HEK293 (cell line): ENCODE measurements around the gene HSPA14.

Experiments used
- EGR2 ChIP-seq: fragments of 450-650 bp; formaldehyde crosslinking; IDR thresholded peaks from 2 replicates; pipeline ENCODE4 v1.5.1; 2016; ENCODE audit warnings: low read depth, missing biosample characterization, missing genetic modification characterization
- FEZF1 ChIP-seq: fragments of 450-650 bp; formaldehyde crosslinking; IDR thresholded peaks from 2 replicates; pipeline ENCODE4 v1.5.1; 2016; ENCODE audit warnings: missing biosample characterization, missing genetic modification characterization
- KLF8 ChIP-seq: fragments of 450-650 bp; formaldehyde crosslinking; IDR thresholded peaks from 2 replicates; pipeline ENCODE4 v1.5.1; 2016; ENCODE audit warnings: missing biosample characterization, missing genetic modification characterization
- MZF1 ChIP-seq: fragments of 450-650 bp; formaldehyde crosslinking; IDR thresholded peaks from 2 replicates; pipeline ENCODE4 v1.5.1; 2017; ENCODE audit warnings: missing biosample characterization, missing genetic modification characterization, borderline replicate concordance
- OVOL3 ChIP-seq: fragments of 450-650 bp; formaldehyde crosslinking; IDR thresholded peaks from 2 replicates; pipeline ENCODE4 v1.5.1; 2016; ENCODE audit warnings: missing biosample characterization, missing genetic modification characterization
- PRDM2 ChIP-seq: fragments of 450-650 bp; formaldehyde crosslinking; IDR thresholded peaks from 2 replicates; pipeline ENCODE4 v1.5.1; 2016; ENCODE audit warnings: missing biosample characterization, missing genetic modification characterization, borderline replicate concordance
- REPIN1 ChIP-seq: fragments of 450-650 bp; formaldehyde crosslinking; IDR thresholded peaks from 2 replicates; pipeline ENCODE4 v1.5.1; 2017; ENCODE audit warnings: missing biosample characterization, missing genetic modification characterization, low read depth
- SCRT2 ChIP-seq: fragments of 450-650 bp; formaldehyde crosslinking; IDR thresholded peaks from 2 replicates; pipeline ENCODE4 v1.5.1; 2016; ENCODE audit warnings: missing biosample characterization, missing genetic modification characterization
- TCF7L2 ChIP-seq: IDR thresholded peaks from 2 replicates; pipeline ENCODE4 v1.6.1; 2011; ENCODE audit warnings: low read depth, mild to moderate bottlenecking, inconsistent platforms, low read length, moderate library complexity, borderline replicate concordance
- ZBTB6 ChIP-seq: fragments of 450-650 bp; formaldehyde crosslinking; IDR thresholded peaks from 2 replicates; pipeline ENCODE4 v1.5.1; 2017; ENCODE audit warnings: missing biosample characterization, missing genetic modification characterization
- ZEB2 ChIP-seq: fragments of 450-650 bp; formaldehyde crosslinking; IDR thresholded peaks from 2 replicates; pipeline ENCODE4 v1.5.1; 2016; ENCODE audit warnings: missing biosample characterization, missing genetic modification characterization
- ZFHX2 ChIP-seq: fragments of 450-650 bp; formaldehyde crosslinking; conservative IDR thresholded peaks from 2 replicates; pipeline ENCODE4 v1.5.1; 2016; ENCODE audit warnings: missing biosample characterization, missing genetic modification characterization
- ZNF16 ChIP-seq: fragments of 450-650 bp; formaldehyde crosslinking; IDR thresholded peaks from 2 replicates; pipeline ENCODE4 v1.5.1; 2016; ENCODE audit warnings: low read depth, missing biosample characterization, missing genetic modification characterization
- ZNF18 ChIP-seq: fragments of 450-650 bp; formaldehyde crosslinking; IDR thresholded peaks from 2 replicates; pipeline ENCODE4 v1.5.1; 2016; ENCODE audit warnings: missing biosample characterization, missing genetic modification characterization
- ZNF223 ChIP-seq: fragments of 450-650 bp; formaldehyde crosslinking; IDR thresholded peaks from 2 replicates; pipeline ENCODE4 v1.5.1; 2016; ENCODE audit warnings: missing biosample characterization, missing genetic modification characterization
- ZNF335 ChIP-seq: fragments of 450-650 bp; formaldehyde crosslinking; conservative IDR thresholded peaks from 2 replicates; pipeline ENCODE4 v1.5.1; 2016; ENCODE audit warnings: missing biosample characterization, missing genetic modification characterization
- ZNF48 ChIP-seq: fragments of 450-650 bp; formaldehyde crosslinking; IDR thresholded peaks from 2 replicates; pipeline ENCODE4 v1.5.1; 2016; ENCODE audit warnings: missing biosample characterization, missing genetic modification characterization
- ZNF501 ChIP-seq: fragments of 450-650 bp; formaldehyde crosslinking; IDR thresholded peaks from 2 replicates; pipeline ENCODE4 v1.5.1; 2016; ENCODE audit warnings: missing biosample characterization, missing genetic modification characterization
- ZNF544 ChIP-seq: fragments of 450-650 bp; formaldehyde crosslinking; IDR thresholded peaks from 2 replicates; pipeline ENCODE4 v1.5.0; 2017; ENCODE audit warnings: missing biosample characterization, missing genetic modification characterization
- ZNF571 ChIP-seq: fragments of 450-650 bp; formaldehyde crosslinking; IDR thresholded peaks from 2 replicates; pipeline ENCODE4 v1.5.0; 2017; ENCODE audit warnings: missing biosample characterization, missing genetic modification characterization
- ZNF660 ChIP-seq: fragments of 450-650 bp; IDR thresholded peaks from 2 replicates; pipeline ENCODE4 v1.5.1; 2018; ENCODE audit warnings: missing biosample characterization, mild to moderate bottlenecking, missing genetic modification characterization
- ZSCAN4 ChIP-seq: fragments of 450-650 bp; formaldehyde crosslinking; IDR thresholded peaks from 2 replicates; pipeline ENCODE4 v1.5.1; 2017; ENCODE audit warnings: missing biosample characterization, missing genetic modification characterization
- ZSCAN5A ChIP-seq: fragments of 450-650 bp; formaldehyde crosslinking; IDR thresholded peaks from 2 replicates; pipeline ENCODE4 v1.5.1; 2016; ENCODE audit warnings: missing biosample characterization, missing genetic modification characterization
- TF ChIP-seq, protein P1 (sequence below): fragments of 450-650 bp; IDR thresholded peaks from 2 replicates; pipeline ENCODE4 v1.5.1; 2018; ENCODE audit warnings: missing biosample characterization, mild to moderate bottlenecking, missing genetic modification characterization
- TF ChIP-seq, protein P2 (sequence below): fragments of 450-650 bp; formaldehyde crosslinking; optimal IDR thresholded peaks from 2 replicates; pipeline ENCODE3; 2016; ENCODE audit warnings: missing biosample characterization, mild to moderate bottlenecking, missing genetic modification characterization

HSPA14 gene

DNA sequence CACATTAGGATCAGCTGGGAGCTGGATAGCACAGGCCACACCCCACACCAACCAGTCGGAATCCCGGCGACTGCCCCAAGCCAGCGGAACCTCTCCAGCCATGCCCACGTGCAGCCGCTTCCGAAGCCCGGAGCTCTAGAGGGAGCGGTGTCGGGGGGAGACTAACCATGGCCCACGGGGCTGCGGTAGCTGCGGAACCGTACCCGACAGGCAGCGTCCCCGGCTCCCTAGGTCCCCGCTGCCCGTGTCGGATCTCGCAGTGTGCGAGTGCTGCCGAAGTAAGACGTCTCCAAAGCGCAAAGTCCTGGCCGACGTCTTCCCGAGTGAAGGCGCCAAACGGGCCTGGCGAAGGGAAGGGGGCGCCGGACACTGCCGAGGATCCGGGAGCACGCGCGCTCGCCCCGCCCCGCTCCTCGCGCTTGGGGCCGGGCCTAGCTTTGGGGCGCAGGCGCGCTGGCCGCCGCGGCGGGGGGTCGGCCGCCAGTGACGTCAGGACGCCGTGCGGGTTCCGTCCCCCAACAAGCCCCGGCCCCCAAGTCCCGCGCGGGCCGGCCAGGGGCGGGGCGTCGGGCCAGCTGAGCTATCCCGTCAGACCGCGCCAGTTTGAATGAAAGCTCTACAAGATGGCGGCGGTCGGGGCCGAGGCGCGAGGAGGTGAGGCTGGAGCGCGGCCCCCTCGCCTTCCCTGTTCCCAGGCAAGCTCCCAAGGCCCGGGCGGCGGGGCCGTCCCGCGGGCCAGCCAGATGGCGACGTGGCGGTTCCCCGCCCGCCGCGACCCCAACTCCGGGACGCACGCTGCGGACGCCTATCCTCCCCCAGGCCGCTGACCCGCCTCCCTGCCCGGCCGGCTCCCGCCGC is 40.4 kb downstream of the HSPA14 start, which contains the start of gene SUV39H2 (continued):
- TF ChIP-seq ZNF18 (tag by site-specific recombination) (no peak), ZNF544 (tag by site-specific recombination) (no peak), ZEB2 (tag by site-specific recombination) (peak; percentile 87; the same call in 1 of the 2 replicates), ZNF223 (tag by site-specific recombination) (peak; percentile 97), ZNF571 (tag by site-specific recombination) (no peak), OVOL3 (peak; percentile 40; the same call in 1 of the 2 replicates), KLF8 (tag by site-specific recombination) (peak; percentile 68; the same call in 1 of the 2 replicates), ZSCAN4 (no peak), ZNF16 (tag by site-specific recombination) (no peak), MZF1 (no peak), FEZF1 (tag by site-specific recombination) (no peak), SCRT2 (peak; percentile 40; the same call in 1 of the 2 replicates), ZNF335 (peak; percentile 94), EGR2 (tag by site-specific recombination) (no peak), ZNF501 (tag by site-specific recombination) (peak; percentile 98; the same call in 1 of the 2 replicates), ZNF48 (tag by site-specific recombination) (no peak), ZSCAN5A (tag by site-specific recombination) (peak; percentile 34), ZFHX2 (tag by site-specific recombination) (no peak), REPIN1 (tag by site-specific recombination) (no peak), ZNF660 (tag by site-specific recombination) (peak; percentile 18), ZBTB6 (tag by site-specific recombination) (no peak), PRDM2 (no peak), TCF7L2 (no peak)
- TF ChIP-seq, protein P1, sequence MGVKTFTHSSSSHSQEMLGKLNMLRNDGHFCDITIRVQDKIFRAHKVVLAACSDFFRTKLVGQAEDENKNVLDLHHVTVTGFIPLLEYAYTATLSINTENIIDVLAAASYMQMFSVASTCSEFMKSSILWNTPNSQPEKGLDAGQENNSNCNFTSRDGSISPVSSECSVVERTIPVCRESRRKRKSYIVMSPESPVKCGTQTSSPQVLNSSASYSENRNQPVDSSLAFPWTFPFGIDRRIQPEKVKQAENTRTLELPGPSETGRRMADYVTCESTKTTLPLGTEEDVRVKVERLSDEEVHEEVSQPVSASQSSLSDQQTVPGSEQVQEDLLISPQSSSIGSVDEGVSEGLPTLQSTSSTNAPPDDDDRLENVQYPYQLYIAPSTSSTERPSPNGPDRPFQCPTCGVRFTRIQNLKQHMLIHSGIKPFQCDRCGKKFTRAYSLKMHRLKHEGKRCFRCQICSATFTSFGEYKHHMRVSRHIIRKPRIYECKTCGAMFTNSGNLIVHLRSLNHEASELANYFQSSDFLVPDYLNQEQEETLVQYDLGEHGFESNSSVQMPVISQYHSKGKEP = no peak
- TF ChIP-seq, protein P2, sequence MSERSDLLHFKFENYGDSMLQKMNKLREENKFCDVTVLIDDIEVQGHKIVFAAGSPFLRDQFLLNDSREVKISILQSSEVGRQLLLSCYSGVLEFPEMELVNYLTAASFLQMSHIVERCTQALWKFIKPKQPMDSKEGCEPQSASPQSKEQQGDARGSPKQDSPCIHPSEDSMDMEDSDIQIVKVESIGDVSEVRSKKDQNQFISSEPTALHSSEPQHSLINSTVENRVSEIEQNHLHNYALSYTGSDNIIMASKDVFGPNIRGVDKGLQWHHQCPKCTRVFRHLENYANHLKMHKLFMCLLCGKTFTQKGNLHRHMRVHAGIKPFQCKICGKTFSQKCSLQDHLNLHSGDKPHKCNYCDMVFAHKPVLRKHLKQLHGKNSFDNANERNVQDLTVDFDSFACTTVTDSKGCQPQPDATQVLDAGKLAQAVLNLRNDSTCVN (tag by site-specific recombination) = peak; percentile 84
